ENCODE measurements around the gene TFRC.
"Not testable (repeated sequence)": the region's sequence is repeated elsewhere in the genome, so short reads cannot be mapped to it uniquely, and the experiment has no call there.

TFRC gene

DNA sequence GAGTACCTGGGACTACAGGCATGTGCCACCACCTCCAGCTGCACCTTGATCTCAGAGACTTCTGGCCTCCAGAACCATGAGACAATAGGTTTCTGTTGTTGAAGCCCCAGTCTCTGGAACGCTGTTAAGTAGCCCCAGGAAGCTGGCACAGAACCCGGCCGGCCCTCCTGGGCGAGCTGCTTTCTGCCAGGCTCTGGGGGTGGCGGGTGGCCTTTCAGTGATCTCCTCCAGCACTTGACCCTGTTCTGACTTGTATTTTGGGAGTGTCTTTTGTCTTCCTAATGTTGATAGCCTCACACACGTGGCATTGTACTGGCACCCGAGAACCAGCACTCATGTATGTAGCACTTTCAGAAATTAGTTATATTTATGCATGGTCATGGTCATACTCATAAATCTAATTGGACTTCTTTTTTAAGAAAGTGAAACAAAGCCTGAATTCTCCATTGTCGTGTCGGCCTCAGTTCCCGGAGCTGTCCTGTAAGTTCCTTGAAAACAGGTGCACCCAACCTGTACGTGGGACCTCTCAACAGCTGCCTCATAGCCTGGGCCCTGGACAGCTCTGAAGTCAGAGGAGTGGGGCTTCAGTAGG lies 74.0 kb downstream of the TFRC start:
- no peak overlapping the region for H3K4me3 ChIP-seq (ENCODE audit: low read length)
- no peaks in the 10 kb centered on the region for H3K4me1 ChIP-seq (ENCODE audit: control insufficient read depth, insufficient read depth, low read length)
- no peaks in the 10 kb centered on the region for H3K36me3 ChIP-seq (ENCODE audit: control insufficient read depth, insufficient read depth, low read length)
- H3K27ac ChIP-seq (ENCODE audit: low read depth, low read length), result no peak overlapping the region
- H3K27me3 ChIP-seq (ENCODE audit: control insufficient read depth, insufficient read depth, low read length), result no peaks in the 10 kb centered on the region
- H3K9ac ChIP-seq (ENCODE audit: low read length), result no peak overlapping the region

DNA sequence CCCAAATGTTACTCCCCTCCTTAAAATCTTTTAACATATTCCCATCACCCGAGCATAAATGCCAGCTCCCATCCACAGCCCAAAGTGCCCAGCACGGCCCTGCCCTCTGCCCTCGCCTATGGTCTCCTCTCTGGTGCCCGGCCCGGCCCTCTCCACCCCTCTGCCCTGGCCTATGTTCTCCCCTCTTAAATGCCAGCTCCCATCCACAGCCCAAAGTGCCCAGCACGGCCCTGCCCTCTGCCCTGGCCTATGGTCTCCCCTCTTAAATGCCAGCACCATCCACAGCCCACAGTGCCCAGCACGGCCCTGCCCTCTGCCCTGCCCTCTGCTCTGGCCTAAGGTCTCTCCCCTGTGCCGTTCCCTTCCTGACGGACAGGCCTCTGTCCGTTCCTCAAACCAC lies 76.6 kb downstream of the TFRC start:
- not testable (repeated sequence) for H3K36me3 ChIP-seq (ENCODE audit: control insufficient read depth, insufficient read depth, low read length); H3K4me3 ChIP-seq (ENCODE audit: low read length); H3K27ac ChIP-seq (ENCODE audit: low read depth, low read length); H3K4me1 ChIP-seq (ENCODE audit: control insufficient read depth, insufficient read depth, low read length); H3K9ac ChIP-seq (ENCODE audit: low read length); H3K27me3 ChIP-seq (ENCODE audit: control insufficient read depth, insufficient read depth, low read length)

DNA sequence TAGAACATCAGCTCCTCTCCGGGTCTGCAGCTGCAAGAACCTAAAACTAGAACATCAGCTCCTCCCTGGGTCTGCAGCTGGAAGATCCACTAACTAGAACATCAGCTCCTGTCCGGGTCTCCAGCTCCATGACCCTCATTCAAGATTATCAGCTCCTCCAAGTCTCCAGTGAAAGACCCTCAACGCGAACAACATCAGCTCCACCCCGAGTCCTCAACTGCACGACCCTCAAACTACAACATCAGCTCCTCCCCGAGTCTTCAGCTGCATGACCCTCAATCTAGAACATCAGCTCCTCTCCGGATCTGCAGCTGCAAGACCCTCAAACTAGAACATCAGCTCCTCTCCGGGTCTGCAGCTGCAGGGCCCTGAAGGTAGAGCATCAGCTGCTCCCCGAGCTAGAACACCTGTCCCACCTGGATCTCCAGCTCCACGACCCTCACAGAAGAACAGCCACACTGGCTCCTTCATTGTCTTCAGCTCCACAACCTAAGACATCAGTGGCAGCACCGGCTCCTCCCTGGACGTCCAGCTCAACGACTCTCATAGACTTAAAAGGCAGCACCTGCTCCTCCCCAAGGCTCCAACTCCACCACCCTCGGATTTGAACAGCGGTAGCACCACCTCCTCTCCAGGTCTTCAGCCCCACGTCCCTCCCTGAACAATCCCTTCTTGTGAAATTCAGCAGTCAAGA lies 77.4 kb downstream of the TFRC start:
- H3K9ac ChIP-seq (ENCODE audit: low read length); H3K27me3 ChIP-seq (ENCODE audit: control insufficient read depth, insufficient read depth, low read length); H3K27ac ChIP-seq (ENCODE audit: low read depth, low read length); H3K36me3 ChIP-seq (ENCODE audit: control insufficient read depth, insufficient read depth, low read length); H3K4me3 ChIP-seq (ENCODE audit: low read length); H3K4me1 ChIP-seq (ENCODE audit: control insufficient read depth, insufficient read depth, low read length): not testable (repeated sequence)

DNA sequence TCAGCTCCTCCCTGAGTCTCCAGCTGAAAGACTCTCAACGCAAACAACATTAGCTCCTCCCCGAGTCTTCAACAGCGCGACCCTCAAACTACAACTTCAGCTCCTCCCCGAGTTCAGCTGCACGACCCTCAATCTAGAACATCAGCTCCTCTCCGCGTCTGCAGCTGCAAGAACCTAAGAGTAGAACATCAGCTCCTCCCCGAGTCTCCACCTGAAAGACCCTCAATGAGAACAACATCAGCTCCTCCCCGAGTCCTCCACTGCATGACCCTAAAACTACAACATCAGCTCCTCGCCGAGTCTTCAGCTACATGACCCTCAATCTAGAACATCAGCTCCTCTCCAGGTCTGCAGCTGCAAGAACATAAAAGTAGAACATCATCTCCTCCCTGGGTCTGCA lies 78.3 kb downstream of the TFRC start:
- Histone ChIP-seq H3K27ac (ENCODE audit: low read depth, low read length) (no peak overlapping the region), H3K27me3 (ENCODE audit: control insufficient read depth, insufficient read depth, low read length) (no peaks in the 10 kb centered on the region), H3K4me1 (ENCODE audit: control insufficient read depth, insufficient read depth, low read length) (no peaks in the 10 kb centered on the region), H3K9ac (ENCODE audit: low read length) (no peak overlapping the region), H3K36me3 (ENCODE audit: control insufficient read depth, insufficient read depth, low read length) (no peaks in the 10 kb centered on the region), H3K4me3 (ENCODE audit: low read length) (no peak overlapping the region)

DNA sequence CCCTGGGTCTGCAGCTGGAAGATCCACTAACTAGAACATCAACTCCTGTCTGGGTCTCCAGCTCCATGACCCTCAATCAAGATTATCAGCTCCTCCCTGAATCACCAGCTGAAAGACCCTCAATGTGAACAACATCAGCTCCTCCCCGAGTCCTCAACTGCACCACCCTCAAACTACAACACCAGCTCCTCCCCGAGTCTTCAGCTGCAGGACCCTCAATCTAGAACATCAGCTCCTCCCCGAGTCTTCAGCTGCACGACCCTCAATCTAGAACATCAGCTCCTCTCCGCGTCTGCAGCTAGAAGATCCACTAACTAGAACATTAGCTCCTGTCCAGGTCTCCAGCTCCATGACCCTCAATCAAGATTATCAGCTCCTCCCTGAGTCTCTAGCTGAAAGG lies 79.2 kb downstream of the TFRC start:
- H3K27ac ChIP-seq (ENCODE audit: low read depth, low read length); H3K4me1 ChIP-seq (ENCODE audit: control insufficient read depth, insufficient read depth, low read length); H3K27me3 ChIP-seq (ENCODE audit: control insufficient read depth, insufficient read depth, low read length); H3K4me3 ChIP-seq (ENCODE audit: low read length); H3K36me3 ChIP-seq (ENCODE audit: control insufficient read depth, insufficient read depth, low read length); H3K9ac ChIP-seq (ENCODE audit: low read length): not testable (repeated sequence)

DNA sequence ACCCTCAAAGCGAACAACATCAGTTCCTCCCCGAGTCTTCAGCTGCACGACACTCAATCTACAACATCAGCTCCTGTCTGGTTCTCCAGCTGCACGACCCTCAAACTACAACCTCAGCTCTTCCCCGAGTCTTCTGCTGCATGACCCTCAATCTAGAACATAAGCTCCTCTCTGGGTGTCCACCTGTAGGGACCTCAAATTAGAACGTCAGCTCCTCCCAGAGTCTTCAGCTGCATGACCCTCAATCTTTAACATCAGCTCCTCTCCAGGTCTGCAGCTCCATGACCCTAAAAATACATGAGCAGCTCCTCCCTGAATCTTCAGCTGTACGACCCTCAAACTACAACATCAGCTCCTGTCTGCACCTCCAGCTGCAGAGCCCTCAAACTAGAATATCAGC lies 80.7 kb downstream of the TFRC start:
- not testable (repeated sequence) for H3K4me3 ChIP-seq (ENCODE audit: low read length); H3K4me1 ChIP-seq (ENCODE audit: control insufficient read depth, insufficient read depth, low read length); H3K36me3 ChIP-seq (ENCODE audit: control insufficient read depth, insufficient read depth, low read length); H3K27me3 ChIP-seq (ENCODE audit: control insufficient read depth, insufficient read depth, low read length); H3K9ac ChIP-seq (ENCODE audit: low read length); H3K27ac ChIP-seq (ENCODE audit: low read depth, low read length)

DNA sequence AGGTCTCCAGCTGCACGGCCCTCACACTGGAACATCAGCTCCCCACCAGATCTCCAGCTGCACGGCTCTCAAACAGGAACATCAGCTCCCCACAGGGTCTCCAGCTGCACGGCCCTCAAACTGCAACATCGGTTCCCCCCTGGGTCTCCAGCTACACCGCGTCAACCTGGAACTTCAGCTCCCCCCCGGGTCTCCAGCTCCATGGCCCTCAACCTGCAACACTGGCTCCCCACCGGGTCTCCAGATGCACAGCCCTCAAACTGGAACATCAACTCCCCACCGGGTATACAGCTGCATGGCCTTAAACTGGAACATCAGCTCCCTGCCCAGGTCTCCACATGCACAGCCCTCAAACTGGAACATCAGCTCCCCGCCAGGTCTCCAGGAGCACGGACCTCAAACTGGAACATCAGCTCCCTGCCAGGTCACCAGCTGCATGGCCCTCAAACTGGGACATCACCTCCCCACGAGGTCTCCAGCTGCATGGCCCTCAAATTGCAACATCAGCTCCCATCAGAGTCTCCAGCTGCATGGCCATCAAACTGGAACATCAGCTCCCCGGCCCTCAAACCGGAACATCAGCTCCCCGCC lies 81.4 kb downstream of the TFRC start:
- not testable (repeated sequence) for H3K4me1 ChIP-seq (ENCODE audit: control insufficient read depth, insufficient read depth, low read length); H3K27ac ChIP-seq (ENCODE audit: low read depth, low read length); H3K27me3 ChIP-seq (ENCODE audit: control insufficient read depth, insufficient read depth, low read length); H3K36me3 ChIP-seq (ENCODE audit: control insufficient read depth, insufficient read depth, low read length); H3K4me3 ChIP-seq (ENCODE audit: low read length); H3K9ac ChIP-seq (ENCODE audit: low read length)

DNA sequence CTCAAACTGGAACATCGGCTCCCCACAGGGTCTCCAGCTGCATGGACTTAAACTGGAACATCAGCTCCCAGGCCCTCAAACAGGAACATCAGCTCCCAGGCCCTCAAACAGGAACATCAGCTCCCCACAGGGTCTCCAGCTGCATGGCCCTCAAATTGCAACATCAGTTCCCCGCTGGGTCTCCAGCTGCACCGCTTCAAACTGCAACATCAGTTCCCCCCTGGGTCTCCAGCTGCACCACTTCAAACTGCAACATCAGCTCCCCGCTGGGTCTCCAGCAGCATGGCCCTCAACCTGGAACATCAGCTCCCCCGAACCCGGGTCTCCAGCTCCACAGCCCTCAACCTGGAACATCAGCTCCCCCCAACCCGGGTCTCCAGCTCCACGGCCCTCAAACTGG lies 82.0 kb downstream of the TFRC start:
- Histone ChIP-seq H3K4me1 (ENCODE audit: control insufficient read depth, insufficient read depth, low read length) (no peaks in the 10 kb centered on the region), H3K27ac (ENCODE audit: low read depth, low read length) (no peak overlapping the region), H3K9ac (ENCODE audit: low read length) (no peak overlapping the region), H3K36me3 (ENCODE audit: control insufficient read depth, insufficient read depth, low read length) (no peaks in the 10 kb centered on the region), H3K27me3 (ENCODE audit: control insufficient read depth, insufficient read depth, low read length) (no peaks in the 10 kb centered on the region), H3K4me3 (ENCODE audit: low read length) (no peak overlapping the region)

Measured in rectal smooth muscle tissue (tissue), 1 donor.